NCI-H82 (cell line): ENCODE results near the gene RBM6.
A peak's percentile ranks its signal among the peaks of the same experiment; 100 is the strongest.
"Not testable (repeated sequence)": the region's sequence is repeated elsewhere in the genome, so short reads cannot be mapped to it uniquely, and the experiment has no call there.

ENCODE experiments used
- DNase-seq: peaks from one replicate; lab custom pipeline; 2025; lab: John Stamatoyannopoulos, UW

The RBM6 gene

DNA sequence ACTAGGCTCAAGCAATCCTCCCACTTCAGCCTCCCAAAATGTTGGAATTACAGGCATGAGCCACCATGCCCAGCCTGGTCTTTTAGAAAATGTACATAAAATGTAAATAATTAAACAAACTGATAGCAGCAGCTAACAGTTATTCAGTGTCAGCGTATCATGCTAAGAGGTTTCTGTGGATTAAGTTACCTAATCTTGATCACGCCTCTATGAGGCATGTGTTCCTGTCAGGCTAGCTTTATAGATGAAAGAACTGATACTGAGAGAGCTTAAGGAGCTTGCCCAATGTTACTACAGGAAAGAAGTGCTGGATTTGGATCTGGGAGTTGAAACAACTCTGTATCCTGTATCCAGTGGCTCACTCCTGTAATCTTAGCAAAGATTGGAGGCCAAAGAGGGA, 25.0 kb upstream of the RBM6 start:
- DNase-seq = peak; percentile 82

DNA sequence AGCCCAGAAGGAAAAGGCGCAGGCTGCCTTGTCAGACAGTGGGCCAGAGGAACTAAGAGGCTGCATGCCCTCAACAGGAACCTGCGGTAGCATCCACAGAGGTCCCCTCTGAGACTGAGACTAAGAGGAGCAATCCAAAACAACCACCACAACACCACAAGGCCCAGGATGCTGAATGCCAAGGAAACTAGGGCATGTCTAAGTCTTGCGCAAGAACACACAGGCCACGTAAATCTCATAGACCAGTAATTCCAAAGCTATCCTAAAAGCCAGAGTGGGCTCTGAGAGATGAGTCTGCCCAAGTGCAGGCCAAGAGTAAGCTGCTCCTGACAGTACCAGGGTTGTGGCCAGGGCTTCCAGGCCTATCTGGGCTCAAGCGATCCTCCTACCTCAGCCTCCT, 23.3 kb upstream of the RBM6 start:
- DNase-seq = no peak

DNA sequence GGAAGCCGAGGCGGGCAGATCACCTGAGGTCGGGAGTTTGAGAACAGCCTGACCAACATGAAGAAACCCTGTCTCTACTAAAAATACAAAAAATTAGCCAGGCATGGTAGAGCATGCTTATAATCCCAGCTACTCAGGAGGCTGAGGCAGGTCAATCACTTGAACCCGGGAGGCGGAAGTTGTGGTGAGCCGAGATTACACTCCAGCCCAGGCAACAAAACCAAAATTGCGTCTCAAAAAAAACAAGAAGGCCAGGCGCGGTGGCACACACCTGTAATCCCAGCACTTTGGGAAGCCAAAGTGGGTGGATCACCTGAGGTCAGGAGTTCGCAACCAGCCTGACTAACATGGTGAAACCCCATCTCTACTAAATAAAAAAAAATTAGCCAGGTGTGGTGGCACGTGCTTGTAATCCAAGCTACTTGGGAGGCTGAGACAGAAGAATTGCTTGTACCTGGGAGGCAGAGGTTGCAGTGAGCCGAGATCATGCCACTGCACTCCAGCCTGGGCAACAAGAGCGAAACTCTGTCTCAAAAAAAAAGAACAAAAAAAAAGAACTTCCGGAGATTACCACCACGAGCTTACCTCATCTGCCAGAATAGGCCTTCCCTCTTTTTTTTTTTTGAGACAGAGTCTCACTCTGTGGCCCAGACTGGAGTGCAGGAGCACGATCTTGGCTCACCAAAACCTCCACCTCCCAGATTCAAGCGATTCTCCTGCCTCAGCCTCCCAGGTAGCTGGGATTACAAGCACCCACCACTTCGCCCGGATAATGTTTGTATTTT, 22.0 kb upstream of the RBM6 start:
- DNase-seq = not testable (repeated sequence)

DNA sequence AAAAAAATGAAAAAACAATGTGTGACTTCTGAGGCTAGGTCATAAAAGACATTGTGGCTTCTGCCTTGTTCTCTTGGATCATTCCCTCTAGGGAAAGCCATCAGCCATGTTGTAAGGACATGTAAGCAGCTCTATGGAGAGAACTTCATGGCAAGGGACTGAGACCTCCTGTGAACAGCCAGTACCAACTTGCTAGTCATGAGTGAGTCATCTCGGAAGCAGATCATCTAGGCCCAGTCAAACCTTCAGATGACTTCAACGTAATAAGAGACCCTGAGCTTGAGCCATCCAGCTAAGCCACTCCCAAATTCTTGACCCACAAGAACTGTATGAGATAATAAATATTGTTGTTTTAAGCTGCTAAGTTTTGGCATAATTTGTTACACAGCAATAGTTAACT, 15.3 kb upstream of the RBM6 start:
- no peak for DNase-seq

DNA sequence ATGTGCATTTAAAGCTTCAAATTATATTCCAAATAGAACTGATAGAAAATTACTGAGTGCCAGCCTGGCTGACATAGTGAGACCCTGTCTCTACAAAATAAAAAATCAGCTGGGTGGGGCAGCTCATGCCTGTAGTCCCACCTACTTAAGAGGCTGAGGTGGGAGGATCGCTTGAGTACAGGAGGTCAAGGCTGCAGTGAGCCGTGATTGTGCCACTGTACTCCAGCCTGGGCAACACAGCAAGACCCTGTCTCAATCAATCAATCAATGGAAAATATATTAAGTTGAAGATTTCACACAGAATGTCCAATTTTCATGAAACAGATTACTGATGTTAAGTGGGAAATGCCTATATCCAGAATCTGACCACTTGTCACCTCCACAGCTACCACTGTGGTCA, 14.5 kb upstream of the RBM6 start:
- no peak for DNase-seq

DNA sequence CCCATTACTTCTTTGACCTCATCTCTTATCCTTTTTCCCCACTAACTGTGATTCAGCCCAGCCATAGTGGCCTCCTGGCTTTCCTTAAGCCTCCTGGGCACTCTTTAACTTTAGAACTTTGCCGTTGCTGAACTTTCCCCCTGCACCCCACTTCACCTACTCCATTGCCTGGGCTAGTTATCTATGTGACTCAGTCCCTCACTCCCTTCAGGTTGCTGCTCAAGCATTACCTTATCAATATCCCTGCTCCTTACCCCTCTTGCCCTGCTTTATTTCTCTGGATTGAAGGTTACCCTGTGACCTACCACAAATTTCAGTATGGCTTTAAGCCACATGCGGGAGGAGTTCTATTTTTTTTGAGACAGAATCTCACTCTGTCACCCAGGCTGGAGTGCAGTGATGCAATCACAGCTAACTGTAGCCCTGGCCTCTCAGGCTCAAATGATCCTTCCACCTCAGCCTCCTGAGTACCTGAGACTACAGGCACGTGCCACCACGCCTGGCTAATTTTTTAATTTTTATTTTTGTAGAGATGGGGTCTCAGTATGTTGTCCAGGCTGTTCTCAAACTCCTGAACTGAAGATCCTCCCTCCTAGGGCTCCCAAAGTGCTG, 13.7 kb upstream of the RBM6 start:
- DNase-seq = no peak

DNA sequence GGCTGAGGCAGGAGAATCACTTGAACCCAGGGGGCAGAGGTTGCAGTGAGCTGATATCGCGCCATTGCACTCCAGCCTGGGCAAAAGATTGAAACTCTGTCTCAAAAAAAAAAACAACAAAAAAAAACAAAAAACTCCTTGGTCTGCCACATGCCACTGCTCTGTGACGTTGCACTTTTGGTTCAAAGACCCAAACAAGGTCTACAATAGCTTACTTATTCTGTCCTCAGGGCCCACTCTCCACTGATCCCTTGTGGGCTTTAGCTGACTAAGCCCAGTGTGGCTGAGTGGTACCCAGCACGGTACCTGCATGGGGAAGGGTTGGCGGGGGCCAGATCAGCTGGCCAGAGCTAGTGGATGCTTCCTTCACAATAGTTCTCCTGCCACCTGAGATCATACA, 12.2 kb upstream of the RBM6 start:
- DNase-seq = no peak

DNA sequence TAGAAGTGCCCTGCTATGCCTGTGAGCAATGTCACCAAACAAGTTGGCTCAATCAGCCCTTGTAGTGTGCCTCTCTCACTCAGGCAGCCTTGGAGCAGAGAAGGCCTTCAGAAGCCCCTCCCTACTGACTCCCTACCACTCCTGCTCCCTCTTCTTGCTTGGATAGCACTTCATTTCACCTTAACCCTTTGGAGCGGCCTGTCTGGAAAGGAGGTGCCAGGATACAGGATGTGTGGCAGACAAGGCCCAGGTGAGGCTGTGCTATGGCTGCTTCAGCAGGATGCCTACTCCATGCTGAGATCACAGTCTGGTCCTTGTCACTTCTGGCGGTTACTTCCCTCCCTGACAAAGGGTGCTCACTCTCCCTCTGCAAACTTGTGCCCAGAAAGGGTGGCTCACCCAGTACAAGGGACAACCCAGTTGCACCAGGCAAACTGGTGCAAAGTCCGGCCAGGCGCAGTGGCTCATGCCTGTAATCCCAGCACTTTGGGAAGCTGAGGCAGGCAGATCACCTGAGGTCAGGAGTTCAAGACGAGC, 11.4 kb upstream of the RBM6 start:
- DNase-seq = no peak

DNA sequence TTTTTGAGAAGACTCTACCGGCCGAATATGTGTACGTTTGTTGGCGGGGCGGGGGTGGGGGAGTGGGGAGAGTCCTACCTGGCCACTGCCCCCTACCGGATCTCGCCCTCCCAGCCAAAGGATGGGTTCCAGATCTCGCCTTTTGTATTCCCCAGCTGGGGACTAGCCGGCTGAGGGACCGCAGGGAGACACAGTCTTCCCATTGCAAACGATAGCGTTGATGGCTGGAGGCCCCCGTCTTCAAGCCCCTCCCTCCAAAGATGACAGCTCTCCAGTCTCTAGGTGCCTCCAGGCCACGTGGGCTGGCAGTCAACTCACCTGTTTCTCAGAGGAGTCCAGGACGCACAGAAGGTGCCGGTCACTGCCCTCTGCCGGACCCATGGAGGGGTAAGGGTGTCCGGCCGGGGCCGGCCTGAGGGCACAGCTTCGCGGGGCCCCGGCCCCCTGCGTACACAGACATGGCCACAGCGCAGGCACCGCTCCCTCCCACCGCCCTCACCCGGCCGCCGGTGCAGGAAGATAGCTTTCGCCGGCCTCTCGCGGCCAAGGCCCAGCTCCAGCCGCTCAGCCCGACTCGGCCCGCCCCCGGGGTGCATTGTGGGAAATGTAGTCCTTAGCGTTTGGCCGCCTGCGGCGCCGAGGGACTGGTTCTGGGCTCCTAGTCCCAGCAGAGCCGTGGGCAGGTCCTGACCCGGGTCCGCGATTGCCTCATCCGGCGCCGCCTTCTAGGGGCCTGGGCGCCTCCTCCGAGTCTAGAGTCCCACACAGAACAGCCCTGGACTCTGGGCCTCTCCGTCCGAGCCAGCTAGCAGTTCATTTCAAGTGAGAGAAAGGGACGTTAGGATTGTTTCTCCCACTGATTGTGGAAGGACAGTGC, 10.4 kb upstream of the RBM6 start, which contains the start of gene MON1A:
TSS of gene MON1A (minus strand) at position 521 of the 877 bp plus-strand sequence. CDS start 16,465 bp downstream, outside the sequence.
- peak; percentile 92 for DNase-seq

DNA sequence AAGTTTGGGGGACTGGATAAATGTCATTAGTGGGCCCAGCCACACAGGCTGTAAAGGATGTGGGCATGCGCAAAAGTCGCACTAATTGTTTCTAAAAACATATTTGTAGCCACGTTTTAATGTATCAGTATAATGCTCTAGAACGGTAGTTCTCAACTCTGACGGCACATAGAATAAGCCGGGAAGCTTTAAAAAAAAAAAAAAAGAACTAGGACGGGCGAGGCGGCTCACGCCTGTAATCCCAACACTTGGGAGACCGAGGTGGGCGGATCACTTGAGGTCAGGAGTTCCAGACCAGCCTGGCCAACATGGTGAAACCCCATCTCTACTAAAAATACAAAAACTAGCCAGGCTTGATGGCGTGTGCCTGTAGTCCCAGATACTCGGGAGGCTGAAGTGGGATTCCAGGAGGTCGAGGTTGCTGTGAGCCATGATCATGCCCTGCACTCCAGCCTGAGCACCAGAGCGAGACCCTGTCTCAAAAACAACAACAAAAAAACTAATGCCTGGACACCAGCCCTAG, 9.7 kb upstream of the RBM6 start:
- peak; percentile 54 for DNase-seq

DNA sequence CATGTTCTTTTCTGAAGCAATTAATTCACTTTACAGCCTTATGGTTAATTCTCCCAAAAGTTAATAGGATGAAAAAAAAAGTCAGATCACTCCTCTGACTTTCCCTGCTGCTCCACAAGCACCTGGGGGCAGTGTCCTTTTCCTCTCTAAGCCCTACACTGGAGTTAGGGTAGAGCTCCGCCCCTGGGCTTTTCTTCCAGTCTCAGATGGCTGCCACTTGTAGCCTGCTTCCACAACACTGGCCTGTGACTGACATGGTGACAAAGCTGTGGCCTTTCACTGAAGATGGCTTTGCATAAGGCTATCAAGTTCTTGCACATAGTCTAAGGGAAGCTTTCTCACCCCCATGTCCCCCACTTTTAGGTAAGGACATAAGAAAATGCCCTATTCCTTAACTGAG, 9.0 kb upstream of the RBM6 start:
- peak; percentile 86 for DNase-seq

DNA sequence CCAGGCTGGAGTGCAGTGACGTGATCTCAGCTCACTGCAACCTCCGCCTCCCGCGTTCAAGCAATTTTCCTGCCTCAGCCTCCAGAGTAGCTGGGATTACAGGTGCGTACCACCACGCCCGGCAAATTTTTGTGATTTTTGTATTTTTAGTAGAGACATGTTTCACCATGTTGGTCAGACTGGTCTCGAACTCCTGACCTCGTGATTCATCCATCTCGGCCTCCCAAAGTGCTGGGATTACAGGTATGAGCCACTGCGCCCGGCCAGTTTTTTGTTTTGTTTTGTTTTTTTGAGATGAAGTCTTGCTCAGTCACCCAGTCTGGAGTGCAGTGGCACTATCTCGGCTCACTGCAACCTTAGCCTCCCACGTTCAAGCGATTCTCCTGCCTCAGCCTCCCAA, 7.7 kb upstream of the RBM6 start:
- DNase-seq = not testable (repeated sequence)

DNA sequence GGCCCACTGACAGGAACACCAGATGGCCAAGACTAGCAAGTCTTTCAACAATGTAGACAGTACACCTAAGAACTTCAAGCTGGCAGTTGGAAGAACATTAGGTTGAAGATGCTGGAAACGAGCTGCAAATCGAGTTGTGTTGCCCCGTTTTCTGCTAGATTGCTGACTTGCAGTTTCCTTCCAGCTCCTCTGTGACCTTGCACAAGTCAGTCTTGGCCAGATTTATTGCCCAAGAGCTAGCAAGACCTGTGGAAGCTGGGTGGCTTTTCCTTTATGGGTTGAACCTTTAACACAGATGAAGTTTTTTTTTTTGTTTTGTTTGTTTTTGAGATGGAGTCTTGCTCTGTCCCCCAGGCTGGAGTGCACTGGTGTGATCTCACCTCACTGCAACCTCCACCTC, 2.9 kb upstream of the RBM6 start:
- DNase-seq = peak; percentile 11

DNA sequence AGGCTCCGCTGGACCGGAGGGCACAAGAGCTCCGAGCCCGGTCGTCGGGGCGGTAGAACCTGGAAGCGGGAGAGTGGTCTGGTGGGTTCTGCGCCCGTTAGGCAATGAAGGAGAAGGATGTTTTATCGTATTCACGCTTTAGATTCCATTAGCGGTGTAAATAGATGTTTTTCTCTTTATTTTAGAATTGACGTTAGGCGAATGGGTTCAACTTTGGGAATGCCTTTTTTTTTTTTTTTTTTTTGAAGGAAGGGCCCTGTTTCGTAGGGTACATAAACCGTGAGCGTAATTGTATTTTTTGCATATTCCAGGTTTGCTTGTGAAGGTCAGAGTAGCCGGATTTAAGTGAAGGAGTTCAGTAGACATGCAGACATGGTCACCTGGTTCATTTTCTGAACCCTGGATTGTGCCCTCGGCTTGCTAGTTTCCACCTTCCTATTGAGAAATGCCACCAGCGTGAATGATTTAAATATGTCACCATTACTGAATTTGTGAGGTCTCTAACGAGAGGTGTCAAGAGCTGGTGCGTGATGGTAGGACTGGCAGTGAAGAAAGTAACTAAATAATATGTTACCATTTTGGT, 808 bp downstream of the RBM6 start:
- no peak for DNase-seq

DNA sequence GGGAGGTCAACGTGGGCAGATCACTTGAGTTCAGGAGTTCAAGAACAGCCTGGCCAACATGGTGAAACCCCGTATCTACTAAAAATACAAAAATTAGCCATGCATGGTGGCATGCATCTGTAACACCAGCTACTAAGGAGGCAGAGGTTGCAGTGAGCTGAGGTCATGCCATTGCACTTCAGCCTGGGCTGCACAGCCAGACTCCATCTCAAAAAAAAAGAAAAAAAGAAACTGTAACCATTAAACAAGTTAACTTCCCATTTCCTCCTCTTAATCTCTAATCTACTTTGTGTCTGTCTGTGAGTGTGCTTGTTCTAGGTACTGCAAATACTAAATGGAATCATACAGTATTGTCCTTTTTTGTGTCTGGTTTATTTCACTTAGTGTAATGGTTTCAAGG, 2.7 kb downstream of the RBM6 start:
- no peak for DNase-seq

DNA sequence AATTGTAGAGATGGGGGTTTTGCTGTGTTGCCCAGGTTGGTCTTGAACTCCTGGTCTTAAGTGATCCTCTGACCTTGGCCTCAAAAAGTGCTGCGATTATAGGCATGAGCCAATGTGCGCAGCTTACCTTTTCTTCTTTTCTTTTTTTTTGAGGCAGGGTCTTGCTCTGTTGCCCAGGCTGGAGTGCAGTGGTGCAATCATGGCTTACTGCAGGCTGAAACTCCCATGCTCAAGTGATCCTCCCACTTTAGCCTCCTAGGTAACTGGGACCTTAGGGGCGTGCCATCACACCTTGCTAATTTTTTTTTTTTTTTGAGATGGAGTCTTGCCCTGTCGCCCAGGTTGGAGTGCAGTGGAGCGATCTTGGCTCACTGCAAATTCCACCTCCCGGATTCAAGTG, 13.0 kb downstream of the RBM6 start:
- no peak for DNase-seq

DNA sequence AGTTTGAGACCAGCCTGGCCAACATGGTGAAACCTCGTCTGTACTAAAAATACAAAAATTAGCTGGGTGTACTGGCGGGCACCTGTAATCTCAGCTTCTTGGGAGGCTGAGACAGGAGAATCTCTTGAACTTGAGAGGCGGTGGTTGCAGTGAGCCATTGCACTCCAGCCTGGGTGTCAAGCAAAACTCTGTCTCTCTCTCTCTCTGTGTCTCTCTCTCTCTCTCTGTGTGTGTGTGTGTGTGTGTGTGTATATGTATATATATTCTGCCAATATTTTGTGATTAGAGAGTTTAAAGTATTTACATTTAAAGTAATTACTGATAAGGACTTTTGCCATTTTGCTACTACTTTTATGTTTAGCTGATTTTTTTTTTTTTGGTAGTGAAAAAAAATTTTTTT, 15.7 kb downstream of the RBM6 start:
- no peak for DNase-seq

DNA sequence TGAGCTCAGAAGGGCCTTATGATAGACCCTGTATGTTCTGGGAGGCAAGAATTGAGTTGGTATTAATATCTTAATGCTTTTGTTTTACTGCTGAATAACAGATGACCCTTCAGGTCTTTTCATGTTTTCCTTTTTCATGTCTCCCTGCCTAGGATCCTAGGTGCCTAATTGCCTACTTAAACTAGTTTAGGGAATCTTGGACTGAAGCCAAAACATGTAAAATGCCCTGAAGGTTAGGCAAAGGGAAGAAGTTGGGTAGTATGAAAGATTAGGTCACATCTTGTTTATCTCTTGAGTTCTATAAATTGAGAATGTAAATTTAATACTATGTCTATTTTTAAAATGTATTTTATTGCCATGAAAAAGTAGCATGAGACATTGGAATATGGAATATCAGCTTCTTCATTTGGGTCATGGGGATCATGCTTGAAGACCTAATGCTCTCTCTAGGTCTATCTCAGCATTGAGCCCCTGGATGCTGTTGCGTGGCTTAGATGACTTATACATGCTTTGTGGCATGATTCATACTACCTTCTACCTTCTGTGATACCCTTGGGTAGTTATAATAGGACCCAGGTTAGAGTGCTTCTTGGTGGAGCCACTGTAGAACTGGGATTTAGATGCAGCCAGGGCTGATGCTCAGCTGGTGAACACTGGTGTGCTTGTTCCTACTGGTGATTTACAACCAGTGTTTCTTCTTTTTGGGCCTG, 26.4 kb downstream of the RBM6 start:
- no peak for DNase-seq

DNA sequence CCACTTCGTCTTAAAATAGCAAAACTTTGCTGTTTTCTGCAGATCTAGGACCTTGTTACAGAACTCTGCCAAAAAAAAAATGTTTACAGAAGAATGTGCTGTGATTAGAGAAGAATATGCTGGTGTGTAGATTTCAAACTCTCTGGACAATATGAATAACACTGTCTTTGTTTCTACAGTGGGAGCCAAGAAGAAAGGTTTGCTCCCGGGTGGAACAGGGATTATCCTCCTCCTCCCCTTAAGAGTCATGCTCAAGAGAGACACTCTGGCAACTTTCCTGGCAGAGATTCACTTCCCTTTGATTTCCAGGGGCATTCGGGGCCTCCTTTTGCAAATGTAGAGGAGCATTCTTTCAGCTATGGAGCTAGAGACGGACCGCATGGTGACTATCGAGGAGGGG, 27.3 kb downstream of the RBM6 start:
- no peak for DNase-seq

DNA sequence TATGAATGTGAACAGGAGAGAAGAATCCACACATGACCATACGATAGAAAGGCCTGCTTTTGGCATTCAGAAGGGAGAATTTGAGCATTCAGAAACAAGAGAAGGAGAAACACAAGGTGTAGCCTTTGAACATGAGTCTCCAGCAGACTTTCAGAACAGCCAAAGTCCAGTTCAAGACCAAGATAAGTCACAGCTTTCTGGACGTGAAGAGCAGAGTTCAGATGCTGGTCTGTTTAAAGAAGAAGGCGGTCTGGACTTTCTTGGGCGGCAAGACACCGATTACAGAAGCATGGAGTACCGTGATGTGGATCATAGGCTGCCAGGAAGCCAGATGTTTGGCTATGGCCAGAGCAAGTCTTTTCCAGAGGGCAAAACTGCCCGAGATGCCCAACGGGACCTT, 28.4 kb downstream of the RBM6 start:
- DNase-seq = no peak

DNA sequence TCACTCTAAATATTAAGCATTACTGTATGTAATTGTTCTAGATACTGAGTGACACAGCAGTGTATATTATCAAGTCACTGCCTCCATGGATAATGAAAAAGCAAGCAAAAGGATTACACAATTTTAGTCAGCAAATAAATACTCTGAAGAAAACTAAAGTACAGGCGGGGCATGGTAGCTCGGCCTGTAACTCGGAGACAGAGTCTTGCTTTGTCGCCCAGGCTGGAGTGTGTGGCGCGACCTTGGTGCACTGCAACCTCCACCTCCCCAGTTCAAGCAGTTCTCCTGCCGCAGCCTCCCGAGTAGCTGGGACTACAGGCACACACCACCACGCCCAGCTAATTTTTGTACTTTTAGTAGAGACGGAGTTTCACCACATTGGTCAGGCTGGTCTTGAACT, 32.7 kb downstream of the RBM6 start:
- no peak for DNase-seq
